H1 (cell line): ENCODE measurements around the gene WEE2. TPM values are rescaled to one million over a fixed set of nuclear protein-coding genes. Genes with fewer than 3 reads are reported as not detected.

Experiments used
- CTCF ChIA-PET: fragments of 300-600 bp; sonication (Branson Sonifier 250); formaldehyde crosslinking; loops from one replicate; lab custom pipeline; 2021; ENCODE audit not compliant: partially characterized antibody; lab: Charles Lee
- POLR2A ChIA-PET: fragments of 300-600 bp; sonication (Branson Sonifier 250); formaldehyde crosslinking; loops from one replicate; lab custom pipeline; 2021; ENCODE audit warnings: inconsistent platforms; ENCODE audit not compliant: partially characterized antibody; lab: Charles Lee
- DNase-seq, 2 experiments: peaks; one replicate each; pipeline versions ENCODE4 v3.0.0 to v3.0.0-alpha.2; 2010 to 2022; ENCODE audit warnings: low spot score in 2 of 2, low read depth in 1 of 2, mixed read lengths in 1 of 2
- FAIRE-seq: peaks from 2 replicates; lab custom pipeline; 2011; peaks lifted over from hg19 to GRCh38; lab: Jason Lieb, UNC
- H2AFZ ChIP-seq: 2 replicates; pipeline ENCODE4 v1.8.1; 2012; ENCODE audit warnings: low read length, inconsistent platforms
- H2AK5ac ChIP-seq: 2 replicates; pipeline ENCODE4 v1.6.1; 2013; ENCODE audit warnings: low read depth, low read length
- H2BK120ac ChIP-seq: replicated peaks from 2 replicates; pipeline ENCODE3; 2013; ENCODE audit warnings: low read depth, low read length, inconsistent platforms
- H2BK12ac ChIP-seq: 2 replicates; pipeline ENCODE4 v1.6.1; 2013; ENCODE audit warnings: low read depth, low read length
- H2BK15ac ChIP-seq: 2 replicates; pipeline ENCODE4 v1.6.1; 2013; ENCODE audit warnings: low read length
- H2BK20ac ChIP-seq: 2 replicates; pipeline ENCODE4 v1.6.1; 2013; ENCODE audit warnings: low read length
- H2BK5ac ChIP-seq: 2 replicates; pipeline ENCODE4 v1.6.1; 2013; ENCODE audit warnings: low read depth, low read length
- H3K14ac ChIP-seq: 2 replicates; pipeline ENCODE4 v1.6.1; 2013; ENCODE audit warnings: inconsistent platforms; ENCODE audit not compliant: insufficient read length
- H3K18ac ChIP-seq: 2 replicates; pipeline ENCODE4 v1.6.1; 2013; ENCODE audit warnings: low read length; ENCODE audit errors: extremely low read depth
- H3K23ac ChIP-seq: 2 replicates; pipeline ENCODE4 v1.6.1; 2013; ENCODE audit warnings: inconsistent platforms; ENCODE audit not compliant: insufficient read length
- H3K23me2 ChIP-seq: 2 replicates; pipeline ENCODE4 v1.6.1; 2013; ENCODE audit warnings: low read depth, low read length
- H3K27ac ChIP-seq: 2 replicates; pipeline ENCODE4 v1.6.1; 2011; ENCODE audit warnings: low read depth, low read length, inconsistent platforms
- H3K27me3 ChIP-seq, 4 experiments: replicated peaks in 1 of 4; 1 replicate in 1 of 4; 2 replicates in 3 of 4; pipeline versions ENCODE4 v1.6.1 to v1.8.1; 2011 to 2013; ENCODE audit warnings: low read length in 3 of 4, mild to moderate bottlenecking in 3 of 4, inconsistent platforms in 2 of 4, mixed read lengths in 2 of 4, moderate library complexity in 1 of 4; ENCODE audit not compliant: control insufficient read depth in 3 of 4, insufficient read depth in 3 of 4; ENCODE audit errors: extremely low read depth in 1 of 4
- H3K36me3 ChIP-seq, 4 experiments: 2 replicates each; pipeline versions ENCODE4 v1.6.1 to v1.8.1; 2011 to 2013; ENCODE audit warnings: mild to moderate bottlenecking in 4 of 4, low read length in 3 of 4, moderate library complexity in 2 of 4, control low read depth in 1 of 4, inconsistent platforms in 1 of 4; ENCODE audit not compliant: insufficient read depth in 4 of 4, control insufficient read depth in 2 of 4
- H3K4ac ChIP-seq: replicated peaks from 2 replicates; pipeline ENCODE3; 2013; ENCODE audit warnings: low read length, low read depth, mixed read lengths, inconsistent platforms; ENCODE audit not compliant: insufficient read length
- H3K4me1 ChIP-seq, 4 experiments: replicated peaks in 1 of 4; 1 replicate in 1 of 4; 2 replicates in 3 of 4; pipeline versions ENCODE4 v1.6.1 to v1.8.1; 2011 to 2013; ENCODE audit warnings: low read length in 3 of 4, inconsistent platforms in 2 of 4, mixed read lengths in 1 of 4; ENCODE audit not compliant: insufficient read depth in 4 of 4, control insufficient read depth in 3 of 4
- H3K4me2 ChIP-seq, 2 experiments: 2 replicates each; pipeline versions ENCODE4 v1.6.1 to v1.8.1; 2011 to 2013; ENCODE audit warnings: low read depth in 2 of 2, low read length in 2 of 2, control low read depth in 1 of 2, inconsistent platforms in 1 of 2, mild to moderate bottlenecking in 1 of 2; ENCODE audit not compliant: insufficient read depth in 1 of 2
- H3K4me3 ChIP-seq, 4 experiments: fragments of 200-600, 300-600 bp in 1 of 4; sonication (generic), shearing (Covaris generic), sonication (Bioruptor Twin) in 1 of 4; 2 replicates each; pipeline versions ENCODE4 v1.5.1 to v1.8.1; 2011 to 2016; ENCODE audit warnings: low read length in 4 of 4, low read depth in 3 of 4, control low read depth in 2 of 4, inconsistent platforms in 2 of 4, mild to moderate bottlenecking in 2 of 4, mixed read lengths in 1 of 4, moderate library complexity in 1 of 4; ENCODE audit not compliant: insufficient read depth in 2 of 4; ENCODE audit errors: extremely low read depth in 1 of 4
- H3K56ac ChIP-seq: replicated peaks from 2 replicates; pipeline ENCODE3; 2013; ENCODE audit warnings: low read depth, mild to moderate bottlenecking, mixed read lengths, low read length, inconsistent platforms; ENCODE audit not compliant: insufficient read length
- H3K79me1 ChIP-seq: 2 replicates; pipeline ENCODE4 v1.6.1; 2013; ENCODE audit warnings: low read depth, low read length, control low read depth
- H3K79me2 ChIP-seq, 2 experiments: 2 replicates each; pipeline versions ENCODE4 v1.6.1 to v1.8.1; 2012 to 2013; ENCODE audit warnings: low read length in 2 of 2, mild to moderate bottlenecking in 2 of 2, inconsistent platforms in 1 of 2; ENCODE audit not compliant: insufficient read depth in 2 of 2, control insufficient read depth in 1 of 2
- H3K9ac ChIP-seq, 4 experiments: replicated peaks in 1 of 4; 1 replicate in 1 of 4; 2 replicates in 3 of 4; pipeline versions ENCODE4 v1.6.1 to v1.8.1; 2011 to 2013; ENCODE audit warnings: low read depth in 3 of 4, low read length in 3 of 4, control low read depth in 2 of 4, mild to moderate bottlenecking in 2 of 4, moderate library complexity in 2 of 4, inconsistent platforms in 1 of 4; ENCODE audit errors: extremely low read depth in 1 of 4
- H3K9me3 ChIP-seq, 2 experiments: 2 replicates each; pipeline versions ENCODE4 v1.6.1 to v1.8.1; 2012 to 2013; ENCODE audit warnings: mild to moderate bottlenecking in 2 of 2, moderate library complexity in 2 of 2, control low read depth in 1 of 2, inconsistent platforms in 1 of 2, low read depth in 1 of 2, low read length in 1 of 2, mixed read lengths in 1 of 2; ENCODE audit not compliant: insufficient read depth in 2 of 2
- H4K20me1 ChIP-seq, 2 experiments: replicated peaks in 1 of 2; 2 replicates each; pipeline versions ENCODE3 to v1.8.1; 2011 to 2013; ENCODE audit warnings: inconsistent platforms in 2 of 2, low read length in 2 of 2, mild to moderate bottlenecking in 1 of 2; ENCODE audit not compliant: insufficient read depth in 2 of 2, control insufficient read depth in 1 of 2
- H4K5ac ChIP-seq: 2 replicates; pipeline ENCODE4 v1.6.1; 2013; ENCODE audit warnings: low read length, low read depth, mixed read lengths, inconsistent platforms; ENCODE audit not compliant: insufficient read length
- H4K8ac ChIP-seq: 2 replicates; pipeline ENCODE4 v1.8.0; 2013; ENCODE audit warnings: mild to moderate bottlenecking, moderate library complexity, low read length, inconsistent platforms; ENCODE audit not compliant: insufficient read depth; ENCODE audit errors: extremely low read depth
- H4K91ac ChIP-seq: replicated peaks from 2 replicates; pipeline ENCODE3; 2013; ENCODE audit warnings: low read length, mixed read lengths, inconsistent platforms; ENCODE audit not compliant: insufficient read length
- ASH2L ChIP-seq: fragments of 200-600, 300-600 bp; sonication (generic); IDR thresholded peaks from one replicate; pipeline ENCODE4 v1.7.1; 2017; ENCODE audit warnings: low read length
- BACH1 ChIP-seq: IDR thresholded peaks from 2 replicates; pipeline ENCODE4 v1.6.1; 2012; ENCODE audit warnings: low read length, improper control_type of control experiment
- CTBP2 ChIP-seq: IDR thresholded peaks from 2 replicates; pipeline ENCODE4 v1.7.0; 2011; ENCODE audit warnings: borderline replicate concordance, mild to moderate bottlenecking, moderate library complexity, mixed read lengths, low read length; ENCODE audit not compliant: insufficient read depth, insufficient read length
- KDM4A ChIP-seq: IDR thresholded peaks from one replicate; pipeline ENCODE4 v1.7.1; 2012; ENCODE audit warnings: low read depth, mild to moderate bottlenecking, moderate library complexity, low read length, inconsistent platforms; ENCODE audit not compliant: severe bottlenecking
- NRF1 ChIP-seq: IDR thresholded peaks from 2 replicates; pipeline ENCODE4 v1.6.1; 2011; ENCODE audit warnings: mild to moderate bottlenecking, low read depth, low read length, improper control_type of control experiment
- PHF8 ChIP-seq: fragments of 200-600 bp; sonication (generic); conservative IDR thresholded peaks from 2 replicates; pipeline ENCODE4 v1.7.1; 2012; ENCODE audit warnings: low read depth, mild to moderate bottlenecking, inconsistent platforms, low read length, moderate library complexity
- POLR2AphosphoS5 ChIP-seq: IDR thresholded peaks from 2 replicates; pipeline ENCODE4 v1.6.1; 2011; ENCODE audit warnings: low read depth, low read length
- RNF2 ChIP-seq: fragments of 200-900, 300-1000 bp; sonication (generic); IDR thresholded peaks from 2 replicates; pipeline ENCODE4 v1.7.1; 2016; ENCODE audit warnings: borderline replicate concordance, low read depth, mild to moderate bottlenecking, antibody characterized with exemption, low read length; ENCODE audit not compliant: poor library complexity, severe bottlenecking; ENCODE audit errors: missing control alignments
- SIN3A ChIP-seq, 2 experiments: IDR thresholded peaks in 1 of 2; conservative IDR thresholded peaks in 1 of 2; 2 replicates each; pipeline ENCODE4 v1.6.1; 2011 to 2012; ENCODE audit warnings: low read length in 2 of 2, improper control_type of control experiment in 1 of 2, low read depth in 1 of 2, mild to moderate bottlenecking in 1 of 2
- SIRT6 ChIP-seq: IDR thresholded peaks from one replicate; pipeline ENCODE4 v1.7.1; 2012; ENCODE audit warnings: low read length, inconsistent platforms
- SP2 ChIP-seq: IDR thresholded peaks from 2 replicates; pipeline ENCODE4 v1.6.1; 2012; ENCODE audit warnings: mild to moderate bottlenecking, low read length, inconsistent platforms
- WGBS, 2 experiments: shearing (Covaris generic) in 1 of 2; methylation state at CpG; one replicate each; pipeline versions ENCODE4 v1.1.6 to v1.1.7; 2013 to 2015; ENCODE audit warnings: low lambda C conversion rate in 2 of 2, mixed read lengths in 2 of 2, inconsistent platforms in 1 of 2, low coverage in 1 of 2, missing lambda C conversion rate in 1 of 2; ENCODE audit not compliant: insufficient replicate concordance in 2 of 2, insufficient coverage in 1 of 2, insufficient read length in 1 of 2; ENCODE audit errors: extremely low coverage in 1 of 2, missing lambda C conversion rate in 1 of 2; 5-methylcytosine and 5-hydroxymethylcytosine counted together
- polyA plus RNA-seq, 7 experiments: library from polyadenylated mRNA; depleted of rRNA in 3 of 7; stranded (reverse) in 5 of 7; unstranded in 2 of 7; fragments of >200 nt in 5 of 7; fragments of 200-250 nt in 2 of 7; gene quantifications; 1 replicate in 5 of 7; 2 replicates in 1 of 7; 4 replicates in 1 of 7; pipeline versions ENCODE4 v1.2.1 to v1.2.3, GENCODE V29; 2011 to 2013; ENCODE audit warnings: missing spikeins in 2 of 7, mixed read lengths in 2 of 7
- total RNA-seq: library from RNA; stranded (reverse); fragmentation: NEBNext Ultra II Directional; extraction: Animal tissue kit (Norgen Biotek cat#: 25700); gene quantifications from 2 replicates; pipeline ENCODE4 v1.2.1, GENCODE V29; 2021

The WEE2 gene
- total and polyA plus RNA-seq, 2 of the 8 experiments (the other 6 are each of a cell fraction or from before 2014, with no cell fraction given) = 0.02 TPM; not detected in 1

DNA sequence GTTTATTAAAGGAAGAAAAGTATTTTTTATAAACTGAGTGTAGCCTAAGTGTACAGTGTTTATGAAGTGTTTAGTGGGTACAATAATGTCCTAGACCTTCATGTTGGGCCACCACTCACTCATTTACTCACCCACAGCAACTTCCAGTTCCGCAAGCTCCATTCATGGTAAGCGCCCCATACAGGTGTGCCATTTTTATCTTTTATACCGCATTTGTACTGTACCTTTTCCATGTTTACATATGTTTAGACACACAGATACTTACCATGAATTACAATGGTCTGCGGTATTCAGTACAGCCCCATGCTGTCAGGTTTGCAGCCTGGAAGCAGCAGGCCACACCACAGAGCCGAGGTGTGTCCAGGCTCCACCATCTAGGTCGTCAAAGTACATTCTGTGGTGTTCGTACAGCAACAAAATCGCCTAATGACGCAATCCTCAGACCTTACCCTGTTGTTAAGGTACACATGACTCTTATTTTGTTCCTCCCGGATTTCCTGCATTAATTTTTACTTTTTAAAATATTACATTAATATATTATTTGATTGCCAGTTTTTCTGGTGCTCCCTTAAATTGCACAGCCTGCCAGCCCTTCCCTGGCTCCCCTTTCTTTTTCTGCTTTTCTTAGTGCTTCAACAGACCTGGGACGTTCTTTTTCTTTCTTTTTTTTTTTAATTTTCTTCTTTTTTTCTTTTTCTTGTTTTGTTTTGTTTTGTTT, 29.1 kb downstream of the WEE2 start:
- peaks cover 4% of the 10 kb centered on the region; the same call in 1 of the 2 replicates for H3K79me1 ChIP-seq
- no peak overlapping the region for H4K91ac ChIP-seq
- H2BK120ac ChIP-seq = no peak overlapping the region
- H2BK12ac ChIP-seq = no peak overlapping the region
- POLR2A ChIA-PET = interaction anchor here (1.0 to 3.3 kb wide), 6 partner anchors 15 to 117 kb away, joined by 3 to 21 read pairs (median 6); no protein-coding TSS in a partner anchor
- 0 out of 2 replicates have a peak overlapping the region, but pooled peaks have one; percentile 45 for H4K8ac ChIP-seq
- CTCF ChIA-PET = interaction anchor here (0.5 to 2.0 kb wide), 20 partner anchors 8 to 1209 kb away, joined by 3 to 16 read pairs (median 4); partner anchors contain the start of genes DENND11, TAS2R3 and WEE2
- H2AK5ac ChIP-seq = no peak overlapping the region
- no peak overlapping the region for H3K4ac ChIP-seq
- WGBS, 2 experiments = 88% methylated on average over 11 of the region's 11 CpGs; no CpG with 5 or more reads in 1 of the 2 experiments
- no peak overlapping the region for H3K18ac ChIP-seq
- no peaks in the 10 kb centered on the region for H3K9me3 ChIP-seq
- H2BK15ac ChIP-seq = no peak overlapping the region
- no peak overlapping the region for H2BK20ac ChIP-seq
- no peak overlapping the region for H3K56ac ChIP-seq
- DNase-seq (no peak), FAIRE-seq (no peak)
- H3K79me2 ChIP-seq = peaks cover 4 to 39% of the 10 kb centered on the region in 2 experiments
- H3K23me2 ChIP-seq = peaks cover 2% of the 10 kb centered on the region; the same call in 1 of the 2 replicates
- peak overlapping the region; percentile 15 for H4K5ac ChIP-seq
- H3K4me2 ChIP-seq = peak overlapping the region; percentile 35 to 69
- peaks cover 3 to 28% (median 14%) of the 10 kb centered on the region in 4 experiments; a peak in 7 of 8 replicates for H3K36me3 ChIP-seq
- H3K4me3 ChIP-seq = peak overlapping the region in 3 of 4 experiments; percentile 23 to 100 (median 95); a peak in 5 of 8 replicates
- H2AFZ ChIP-seq = peak overlapping the region; percentile 92; the same call in 1 of the 2 replicates
- H3K4me1 ChIP-seq = peaks cover 0 to 6% (median 2%) of the 10 kb centered on the region in 4 experiments; a peak in 3 of 7 replicates
- H3K23ac ChIP-seq = no peak overlapping the region
- 0 out of 2 replicates have a peak overlapping the region, but pooled peaks have one; percentile 49 for H3K27ac ChIP-seq
- H3K9ac ChIP-seq = no peak overlapping the region
- peaks cover 0 to 2% of the 10 kb centered on the region in 2 experiments for H4K20me1 ChIP-seq
- no peaks in the 10 kb centered on the region for H3K27me3 ChIP-seq
- no peak overlapping the region; the same call in 1 of the 2 replicates for H2BK5ac ChIP-seq
- H3K14ac ChIP-seq = no peak overlapping the region
- TF ChIP-seq SIN3A (conservative IDR thresholded peaks at IDR 0.05 in 1 of 2, IDR thresholded peaks at IDR 0.05 in 1 of 2; ENCODE audit: low read depth in 1 of 2, low read length in 2 of 2) = no peak
- TF ChIP-seq RNF2 = no peak
- TF ChIP-seq PHF8 = no peak
- no peak for TF ChIP-seq SIRT6
- no peak for TF ChIP-seq NRF1
- no peak for TF ChIP-seq BACH1
- no peak for TF ChIP-seq ASH2L
- TF ChIP-seq KDM4A = no peak
- no peak for TF ChIP-seq POLR2AphosphoS5
- TF ChIP-seq SP2 = no peak
- no peak for TF ChIP-seq CTBP2
